Activated CD4-positive, alpha-beta T cell treated with anti-CD3 and anti-CD28 coated beads, Interleukin-2, amount 50 U/mL, for 16 hours (primary cell): Measurements from ENCODE around the gene PATE1.

ENCODE experiments used
- DNase-seq: peaks from one replicate; pipeline ENCODE4 v3.0.0-alpha.2; 2020

The PATE1 gene

DNA sequence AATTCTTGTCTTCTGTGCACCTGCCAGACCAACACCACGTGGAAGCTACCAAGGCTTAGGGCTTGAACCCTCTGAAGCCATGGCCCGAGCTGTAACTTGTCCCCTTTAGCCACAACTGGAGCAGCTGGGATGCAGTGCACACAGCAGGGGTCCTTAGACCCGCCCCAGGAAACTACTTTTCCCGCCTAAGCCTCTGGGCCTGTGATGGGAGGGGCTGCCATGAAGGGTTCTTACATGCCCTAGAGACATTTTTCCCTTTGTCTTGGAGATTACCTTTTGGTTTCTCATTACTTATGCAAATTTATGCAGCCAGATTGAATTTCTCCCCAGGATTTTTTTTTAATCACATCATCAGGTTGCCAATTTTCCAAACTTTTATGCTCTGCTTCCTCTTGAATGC lies 51.6 kb downstream of the PATE1 start:
- no peak for DNase-seq
